Glutamatergic neuron (in vitro differentiated cells): ENCODE data around the gene MYOCOS. TPM values are rescaled to one million over a fixed set of nuclear protein-coding genes. Genes with fewer than 3 reads are reported as not detected.

Experiments
- DNase-seq: peaks from one replicate; pipeline ENCODE4 v3.0.0; 2022
- H3K27ac Mint-ChIP-seq: one replicate; pipeline ENCODE4 v1.8.0; 2020; ENCODE audit warnings: mild to moderate bottlenecking, mixed read lengths, inconsistent platforms; ENCODE audit not compliant: unreplicated experiment
- H3K27me3 Mint-ChIP-seq: one replicate; pipeline ENCODE4 v1.8.0; 2020; ENCODE audit warnings: mild to moderate bottlenecking, moderate library complexity, mixed read lengths, inconsistent platforms; ENCODE audit not compliant: unreplicated experiment
- H3K36me3 Mint-ChIP-seq: one replicate; pipeline ENCODE4 v1.8.0; 2020; ENCODE audit warnings: mild to moderate bottlenecking, mixed read lengths, inconsistent platforms; ENCODE audit not compliant: unreplicated experiment
- H3K4me1 Mint-ChIP-seq: one replicate; pipeline ENCODE4 v1.8.0; 2020; ENCODE audit warnings: mild to moderate bottlenecking, low read depth, mixed read lengths, inconsistent platforms; ENCODE audit not compliant: unreplicated experiment
- H3K4me3 Mint-ChIP-seq: one replicate; pipeline ENCODE4 v1.8.0; 2020; ENCODE audit warnings: mild to moderate bottlenecking, mixed read lengths, inconsistent platforms; ENCODE audit not compliant: unreplicated experiment
- H3K9me3 Mint-ChIP-seq: one replicate; pipeline ENCODE4 v1.8.0; 2020; ENCODE audit warnings: mild to moderate bottlenecking, moderate library complexity, mixed read lengths, inconsistent platforms; ENCODE audit not compliant: unreplicated experiment
- total RNA-seq: library from RNA; stranded (reverse); fragmentation: NEBNext Ultra II Directional; extraction: Animal tissue kit (Norgen Biotek cat#: 25700); gene quantifications from one replicate; pipeline ENCODE4 v1.2.1, GENCODE V29; 2021; ENCODE audit not compliant: unreplicated experiment
- TF ChIP-seq, protein P1 (sequence below): fragments of 200-600 bp; sonication (generic); IDR thresholded peaks from one replicate; pipeline ENCODE4 v1.5.0; 2021; ENCODE audit not compliant: partially characterized antibody, unreplicated experiment

The MYOCOS gene
- total RNA-seq, 1 donor from 2014 or later, result not detected

DNA sequence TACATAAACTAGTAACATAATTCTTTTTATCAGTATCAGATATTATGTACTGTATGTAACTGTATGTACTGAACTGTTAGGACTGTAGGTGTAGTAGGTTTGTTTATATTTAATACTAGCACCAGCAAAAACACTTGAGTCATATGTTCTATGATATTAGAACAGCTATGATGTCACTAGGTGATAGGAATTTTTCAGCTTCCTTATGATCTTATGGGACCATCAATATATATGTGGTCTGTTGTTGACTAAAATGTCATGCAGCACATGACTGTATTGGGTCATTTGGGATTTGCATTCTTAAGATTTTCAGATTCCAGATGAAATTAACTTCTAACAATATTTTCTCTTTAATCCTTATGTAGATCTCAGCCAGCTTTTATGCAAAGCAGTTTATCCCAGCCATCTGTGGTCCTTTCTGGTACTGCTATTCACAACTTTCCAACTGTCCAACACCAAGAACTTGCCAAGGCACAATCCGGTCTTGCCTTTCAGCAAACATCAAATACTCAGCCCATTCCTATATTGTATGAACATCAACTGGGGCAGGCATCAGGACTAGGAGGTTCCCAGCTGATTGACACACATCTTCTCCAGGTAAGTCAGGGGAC is 38.3 kb upstream of the MYOCOS start:
- no peaks in the 10 kb centered on the region for H3K27me3 Mint-ChIP-seq
- H3K36me3 Mint-ChIP-seq, result no peaks in the 10 kb centered on the region
- H3K4me3 Mint-ChIP-seq, result no peak overlapping the region
- H3K27ac Mint-ChIP-seq, result peak overlapping the region; percentile 2
- no peak for DNase-seq
- TF ChIP-seq, protein P1, sequence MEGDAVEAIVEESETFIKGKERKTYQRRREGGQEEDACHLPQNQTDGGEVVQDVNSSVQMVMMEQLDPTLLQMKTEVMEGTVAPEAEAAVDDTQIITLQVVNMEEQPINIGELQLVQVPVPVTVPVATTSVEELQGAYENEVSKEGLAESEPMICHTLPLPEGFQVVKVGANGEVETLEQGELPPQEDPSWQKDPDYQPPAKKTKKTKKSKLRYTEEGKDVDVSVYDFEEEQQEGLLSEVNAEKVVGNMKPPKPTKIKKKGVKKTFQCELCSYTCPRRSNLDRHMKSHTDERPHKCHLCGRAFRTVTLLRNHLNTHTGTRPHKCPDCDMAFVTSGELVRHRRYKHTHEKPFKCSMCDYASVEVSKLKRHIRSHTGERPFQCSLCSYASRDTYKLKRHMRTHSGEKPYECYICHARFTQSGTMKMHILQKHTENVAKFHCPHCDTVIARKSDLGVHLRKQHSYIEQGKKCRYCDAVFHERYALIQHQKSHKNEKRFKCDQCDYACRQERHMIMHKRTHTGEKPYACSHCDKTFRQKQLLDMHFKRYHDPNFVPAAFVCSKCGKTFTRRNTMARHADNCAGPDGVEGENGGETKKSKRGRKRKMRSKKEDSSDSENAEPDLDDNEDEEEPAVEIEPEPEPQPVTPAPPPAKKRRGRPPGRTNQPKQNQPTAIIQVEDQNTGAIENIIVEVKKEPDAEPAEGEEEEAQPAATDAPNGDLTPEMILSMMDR, result no peak
- no peaks in the 10 kb centered on the region for H3K9me3 Mint-ChIP-seq
- H3K4me1 Mint-ChIP-seq, result no peaks in the 10 kb centered on the region

DNA sequence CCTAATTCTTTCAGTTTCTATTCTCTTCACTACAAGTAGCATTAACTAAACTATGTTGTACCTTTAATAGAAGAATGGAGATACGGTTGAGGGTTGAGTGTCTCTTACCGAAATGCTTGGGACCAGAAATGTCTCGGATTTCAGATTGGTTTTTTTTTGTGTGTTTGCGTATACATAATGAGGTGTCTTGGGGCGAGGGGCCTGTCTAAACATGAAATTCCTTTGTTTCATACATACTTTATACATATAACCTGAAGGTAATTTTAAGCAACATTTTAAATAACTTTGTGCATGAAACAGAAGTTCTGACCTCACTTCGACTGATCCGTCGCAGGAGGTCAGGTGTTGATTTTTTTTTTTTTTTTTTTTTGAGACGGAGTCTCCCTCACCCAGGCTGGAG is 36.3 kb upstream of the MYOCOS start:
- H3K9me3 Mint-ChIP-seq, result no peaks in the 10 kb centered on the region
- TF ChIP-seq, protein P1, result no peak
- H3K4me3 Mint-ChIP-seq, result no peak overlapping the region
- no peak for DNase-seq
- H3K27me3 Mint-ChIP-seq, result no peaks in the 10 kb centered on the region
- H3K36me3 Mint-ChIP-seq, result no peaks in the 10 kb centered on the region
- H3K4me1 Mint-ChIP-seq, result no peaks in the 10 kb centered on the region
- no peak overlapping the region for H3K27ac Mint-ChIP-seq

DNA sequence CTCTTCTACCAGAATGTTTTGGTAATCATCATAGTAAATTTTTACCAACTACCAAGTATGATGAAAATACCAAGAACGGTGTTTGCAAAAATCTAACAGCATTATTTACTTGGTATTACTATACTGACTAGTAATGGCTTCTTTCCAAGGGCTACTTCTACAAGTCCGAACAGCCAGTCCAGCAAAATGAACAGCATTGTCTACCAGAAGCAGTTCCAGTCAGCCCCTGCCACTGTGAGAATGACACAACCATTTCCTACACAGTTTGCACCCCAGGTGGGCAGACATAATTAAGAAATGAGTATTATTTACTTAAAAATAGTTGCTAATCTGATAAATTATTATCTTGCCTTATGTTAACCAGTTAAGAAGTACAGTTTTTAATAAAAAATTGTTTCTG is 33.8 kb upstream of the MYOCOS start:
- no peaks in the 10 kb centered on the region for H3K36me3 Mint-ChIP-seq
- no peaks in the 10 kb centered on the region for H3K27me3 Mint-ChIP-seq
- H3K4me3 Mint-ChIP-seq, result no peak overlapping the region
- H3K27ac Mint-ChIP-seq, result no peak overlapping the region
- H3K9me3 Mint-ChIP-seq, result no peaks in the 10 kb centered on the region
- no peaks in the 10 kb centered on the region for H3K4me1 Mint-ChIP-seq
- TF ChIP-seq, protein P1, result no peak
- DNase-seq, result no peak

DNA sequence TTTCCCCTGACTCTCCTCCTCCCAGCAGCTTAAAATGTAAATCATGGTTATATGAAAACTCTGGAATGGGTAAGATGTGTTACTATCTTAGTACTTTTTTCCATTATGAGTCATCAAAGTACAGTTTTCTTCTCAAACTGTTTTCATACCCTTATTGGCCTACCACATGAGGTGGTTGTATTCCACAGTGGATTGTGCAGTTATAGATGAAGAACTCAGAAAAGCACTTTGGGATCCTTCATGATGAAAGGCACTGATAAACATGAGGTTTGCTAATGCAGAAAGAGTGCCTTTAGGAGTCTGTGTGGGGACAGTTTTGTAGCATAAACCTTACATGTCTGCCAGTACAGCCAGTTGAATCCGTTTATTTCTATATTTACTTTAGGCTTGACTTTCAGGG is 32.0 kb upstream of the MYOCOS start:
- Mint-ChIP-seq H3K9me3 (no peaks in the 10 kb centered on the region), H3K4me1 (no peaks in the 10 kb centered on the region), H3K4me3 (no peak overlapping the region), H3K27me3 (no peaks in the 10 kb centered on the region), H3K36me3 (no peaks in the 10 kb centered on the region), H3K27ac (no peak overlapping the region)
- no peak for DNase-seq
- TF ChIP-seq, protein P1, result no peak

DNA sequence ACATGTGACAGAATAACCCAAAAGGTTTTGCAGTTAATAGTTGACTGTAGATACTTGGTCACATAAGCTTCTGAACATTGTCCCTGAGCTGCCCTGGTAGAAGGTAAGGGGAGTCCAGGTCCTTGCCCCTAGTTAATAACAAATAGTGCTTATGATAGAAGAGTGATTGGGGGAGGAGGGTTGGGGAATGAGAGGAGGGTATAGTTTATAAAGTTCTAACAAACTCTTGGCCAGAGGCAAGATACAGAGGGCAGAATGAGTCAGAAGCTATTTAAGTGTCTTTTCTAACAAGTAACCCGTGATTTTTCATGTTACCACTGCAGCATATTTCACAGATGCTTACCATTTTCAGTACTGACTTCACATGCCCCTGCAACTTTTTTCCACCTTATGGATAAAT is 26.7 kb upstream of the MYOCOS start:
- Mint-ChIP-seq H3K27ac (no peak overlapping the region), H3K9me3 (no peaks in the 10 kb centered on the region), H3K4me1 (no peaks in the 10 kb centered on the region), H3K27me3 (no peaks in the 10 kb centered on the region), H3K36me3 (peaks cover 7% of the 10 kb centered on the region), H3K4me3 (no peak overlapping the region)
- DNase-seq, result no peak
- TF ChIP-seq, protein P1, result no peak
